Activated B cell treated with CpG ODN at 0.5 μM for 24 hours (primary cell): Measurements from ENCODE around the gene MYL10. TPM values are rescaled to one million over a fixed set of nuclear protein-coding genes. Genes with fewer than 3 reads are reported as not detected.

Source experiments
- ATAC-seq: fragments of 200-7000 bp; cut with Tn5 transposase; one replicate; pipeline ENCODE4 v1.10.0; 2021; ENCODE audit warnings: low read depth, mild to moderate bottlenecking, moderate library complexity
- CTCF ChIA-PET: fragments of 350-600 bp; sonication (Branson Sonifier 250); formaldehyde crosslinking; loops from one replicate; lab custom pipeline; 2021; ENCODE audit warnings: antibody characterized with exemption; lab: Charles Lee
- POLR2A ChIA-PET: fragments of 350-600 bp; sonication (Branson Sonifier 250); formaldehyde crosslinking; loops from one replicate; lab custom pipeline; 2021; ENCODE audit warnings: antibody characterized with exemption; lab: Charles Lee
- DNase-seq: peaks from one replicate; pipeline ENCODE4 v3.0.0; 2022
- H3K27ac Mint-ChIP-seq: one replicate; pipeline ENCODE4 v1.8.0; 2020; ENCODE audit warnings: mixed read lengths
- H3K27me3 Mint-ChIP-seq: one replicate; pipeline ENCODE4 v1.8.0; 2021; ENCODE audit warnings: mixed read lengths
- H3K36me3 Mint-ChIP-seq: one replicate; pipeline ENCODE4 v1.8.0; 2021; ENCODE audit warnings: low read depth, mixed read lengths
- H3K4me1 Mint-ChIP-seq: one replicate; pipeline ENCODE4 v1.8.0; 2021; ENCODE audit warnings: mixed read lengths
- H3K4me3 Mint-ChIP-seq: one replicate; pipeline ENCODE4 v1.8.0; 2020; ENCODE audit warnings: mild to moderate bottlenecking, mixed read lengths
- H3K9me3 Mint-ChIP-seq: one replicate; pipeline ENCODE4 v1.8.0; 2020; ENCODE audit warnings: mixed read lengths
- intact Hi-C: fragments of 100-400 bp; cut with micrococcal nuclease; formaldehyde crosslinking; loops from one replicate; pipeline ENCODE4 v1.15.1; 2024
- total RNA-seq: library from RNA; stranded (reverse); gene quantifications from 2 replicates; pipeline ENCODE4 v1.2.3, GENCODE V29; 2022
- TF ChIP-seq, protein P1 (sequence below): fragments of 200-600 bp; IDR thresholded peaks from one replicate; pipeline ENCODE4 v1.8.0; 2022; ENCODE audit warnings: antibody characterized with exemption, mild to moderate bottlenecking

The MYL10 gene
- total RNA-seq, 1 donor from 2014 or later: not detected

DNA sequence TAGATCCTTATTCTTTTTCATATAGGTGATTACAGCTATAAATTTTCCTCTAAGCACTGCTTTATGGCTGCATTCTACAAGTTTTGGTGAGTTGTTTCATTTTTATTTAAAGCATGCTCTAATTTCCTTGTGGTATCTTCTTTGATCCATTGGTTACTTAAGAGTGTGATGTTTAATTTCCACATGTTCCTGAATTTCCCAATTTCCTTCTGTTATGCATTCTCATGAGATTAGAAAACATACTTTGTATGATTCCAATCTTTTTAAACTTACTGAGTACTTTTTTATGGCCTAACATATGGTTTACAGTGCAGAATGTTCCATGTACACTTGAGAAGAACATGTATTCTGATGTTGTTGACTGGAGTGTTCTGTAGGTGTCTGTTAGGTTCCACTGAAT lies 53.4 kb downstream of the MYL10 start:
- no peaks in the 10 kb centered on the region for H3K36me3 Mint-ChIP-seq
- H3K4me1 Mint-ChIP-seq: peaks cover 9% of the 10 kb centered on the region
- H3K9me3 Mint-ChIP-seq: peaks cover 12% of the 10 kb centered on the region
- H3K4me3 Mint-ChIP-seq: no peak overlapping the region
- ChIA-PET POLR2A (no interaction called here), CTCF (no interaction called here)
- H3K27me3 Mint-ChIP-seq: peaks cover 7% of the 10 kb centered on the region
- DNase-seq (no peak), ATAC-seq (no peak)
- TF ChIP-seq, protein P1, sequence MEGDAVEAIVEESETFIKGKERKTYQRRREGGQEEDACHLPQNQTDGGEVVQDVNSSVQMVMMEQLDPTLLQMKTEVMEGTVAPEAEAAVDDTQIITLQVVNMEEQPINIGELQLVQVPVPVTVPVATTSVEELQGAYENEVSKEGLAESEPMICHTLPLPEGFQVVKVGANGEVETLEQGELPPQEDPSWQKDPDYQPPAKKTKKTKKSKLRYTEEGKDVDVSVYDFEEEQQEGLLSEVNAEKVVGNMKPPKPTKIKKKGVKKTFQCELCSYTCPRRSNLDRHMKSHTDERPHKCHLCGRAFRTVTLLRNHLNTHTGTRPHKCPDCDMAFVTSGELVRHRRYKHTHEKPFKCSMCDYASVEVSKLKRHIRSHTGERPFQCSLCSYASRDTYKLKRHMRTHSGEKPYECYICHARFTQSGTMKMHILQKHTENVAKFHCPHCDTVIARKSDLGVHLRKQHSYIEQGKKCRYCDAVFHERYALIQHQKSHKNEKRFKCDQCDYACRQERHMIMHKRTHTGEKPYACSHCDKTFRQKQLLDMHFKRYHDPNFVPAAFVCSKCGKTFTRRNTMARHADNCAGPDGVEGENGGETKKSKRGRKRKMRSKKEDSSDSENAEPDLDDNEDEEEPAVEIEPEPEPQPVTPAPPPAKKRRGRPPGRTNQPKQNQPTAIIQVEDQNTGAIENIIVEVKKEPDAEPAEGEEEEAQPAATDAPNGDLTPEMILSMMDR: no peak
- H3K27ac Mint-ChIP-seq: no peak overlapping the region
- intact Hi-C loops: no loop called here

DNA sequence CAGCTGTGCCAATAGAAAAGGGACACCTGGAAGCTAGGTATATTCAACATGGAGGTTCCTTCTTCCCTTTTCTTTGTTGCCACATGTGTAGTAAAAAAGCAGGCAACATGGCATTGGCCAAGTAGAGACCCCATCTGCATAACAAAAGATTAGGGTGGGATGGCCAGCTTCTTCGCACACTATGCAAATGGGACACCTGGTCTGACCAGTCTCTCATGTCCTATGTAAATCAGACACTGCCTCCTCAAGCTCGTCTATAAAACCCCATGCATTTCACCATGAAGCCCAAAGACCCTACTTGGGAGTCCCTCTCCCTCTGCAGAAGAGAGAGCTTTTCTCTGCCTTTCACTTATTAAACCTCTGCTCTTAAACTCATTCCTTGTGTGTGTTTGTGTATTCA lies 53.9 kb downstream of the MYL10 start:
- peaks cover 14% of the 10 kb centered on the region for H3K9me3 Mint-ChIP-seq
- POLR2A ChIA-PET: no interaction called here
- H3K27ac Mint-ChIP-seq: no peak overlapping the region

DNA sequence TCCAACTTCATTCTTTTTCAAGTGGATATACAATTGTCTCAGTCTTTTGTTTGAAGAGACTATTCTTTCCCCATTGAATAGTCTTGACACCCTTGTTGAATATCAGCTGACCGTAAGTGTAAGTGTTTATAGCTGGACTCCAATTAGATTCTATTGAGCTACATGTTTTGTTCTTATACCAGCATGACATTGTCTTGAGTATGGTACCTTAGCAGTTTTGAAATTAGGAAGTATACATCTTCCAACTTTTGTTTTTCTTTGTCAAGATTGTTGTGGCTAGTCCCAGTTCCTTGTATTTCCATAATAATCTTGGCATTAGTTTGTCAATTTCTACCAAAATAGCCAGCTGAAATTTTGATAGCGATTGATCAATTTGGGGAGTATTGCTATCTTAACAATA lies 56.9 kb downstream of the MYL10 start:
- Mint-ChIP-seq H3K9me3 (peaks cover 16% of the 10 kb centered on the region), H3K27me3 (peaks cover 11% of the 10 kb centered on the region), H3K36me3 (no peaks in the 10 kb centered on the region), H3K4me1 (peaks cover 9% of the 10 kb centered on the region), H3K27ac (no peak overlapping the region), H3K4me3 (no peak overlapping the region)
- TF ChIP-seq, protein P1: no peak
- ATAC-seq: no peak
- no peak for DNase-seq
- POLR2A ChIA-PET: no interaction called here
- CTCF ChIA-PET: no interaction called here
- intact Hi-C loops: no loop called here

More for the DNA sequence above, 53.9 kb downstream of the MYL10 start:
- peaks cover 9% of the 10 kb centered on the region for H3K4me1 Mint-ChIP-seq
- intact Hi-C loops: no loop called here
- ATAC-seq (no peak), DNase-seq (no peak)
- H3K27me3 Mint-ChIP-seq: peaks cover 4% of the 10 kb centered on the region
- H3K36me3 Mint-ChIP-seq: no peaks in the 10 kb centered on the region
- no peak overlapping the region for H3K4me3 Mint-ChIP-seq
- CTCF ChIA-PET: no interaction called here
- TF ChIP-seq, protein P1: no peak

DNA sequence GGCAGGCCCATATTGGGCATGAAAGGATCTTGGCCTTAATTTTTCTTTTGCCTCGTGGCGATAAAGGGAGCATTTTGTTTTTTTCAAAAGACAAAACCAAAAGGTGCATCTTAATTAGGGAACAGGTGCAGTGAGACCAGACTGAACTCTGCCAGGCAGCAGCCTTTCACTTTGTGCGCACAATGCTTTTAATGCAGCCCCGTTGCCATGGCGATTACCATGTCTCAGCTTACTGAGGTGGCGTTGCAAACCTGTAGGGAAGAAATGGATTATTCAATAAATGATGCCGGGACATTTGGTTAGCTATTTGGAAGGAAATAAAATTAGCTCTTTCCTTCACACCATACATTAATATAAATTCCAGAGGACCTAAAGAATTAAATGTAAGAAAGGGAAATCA lies 61.9 kb downstream of the MYL10 start:
- peaks cover 7% of the 10 kb centered on the region for H3K9me3 Mint-ChIP-seq
- intact Hi-C loops: no loop called here
- ATAC-seq: no peak
- no peak overlapping the region for H3K4me3 Mint-ChIP-seq
- peaks cover 14% of the 10 kb centered on the region for H3K27me3 Mint-ChIP-seq
- CTCF ChIA-PET: no interaction called here
- no peaks in the 10 kb centered on the region for H3K4me1 Mint-ChIP-seq
- H3K27ac Mint-ChIP-seq: no peak overlapping the region
- no peaks in the 10 kb centered on the region for H3K36me3 Mint-ChIP-seq
- DNase-seq: no peak
- TF ChIP-seq, protein P1: no peak
- POLR2A ChIA-PET: no interaction called here

DNA sequence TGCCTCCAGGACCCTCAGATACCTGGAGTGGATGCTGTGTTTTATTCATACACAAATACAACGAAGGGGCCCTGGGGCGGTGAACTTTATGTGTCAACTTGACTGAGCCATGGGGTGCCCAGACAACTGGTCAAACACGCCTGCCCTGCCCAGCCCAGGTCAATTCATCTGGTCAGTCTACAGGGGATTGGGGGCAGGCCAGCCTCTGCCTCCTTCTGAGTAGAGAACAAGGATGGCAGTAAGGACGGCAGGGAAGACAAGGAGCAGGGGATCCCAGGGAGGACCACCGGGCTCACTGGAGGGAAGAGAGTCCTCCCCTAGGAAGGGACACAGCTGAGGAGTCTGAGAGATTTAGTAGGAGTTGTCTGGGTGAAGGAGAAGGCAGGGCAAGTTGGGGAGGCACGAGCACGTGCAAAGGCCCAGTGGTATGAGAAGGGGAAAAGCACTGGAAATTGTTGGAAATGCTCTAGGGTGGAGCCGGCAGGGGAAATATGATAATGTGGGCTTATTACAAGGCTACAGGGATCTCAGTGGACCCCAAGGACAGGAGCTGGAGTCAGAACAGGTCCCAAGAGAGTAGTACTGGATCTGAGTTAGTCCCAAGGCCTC lies 63.4 kb downstream of the MYL10 start:
- H3K9me3 Mint-ChIP-seq: peaks cover 4% of the 10 kb centered on the region
- ChIA-PET POLR2A (no interaction called here), CTCF (no interaction called here)
- TF ChIP-seq, protein P1: no peak
- H3K4me3 Mint-ChIP-seq: no peak overlapping the region
- H3K36me3 Mint-ChIP-seq: no peaks in the 10 kb centered on the region
- H3K27ac Mint-ChIP-seq: no peak overlapping the region
- no peaks in the 10 kb centered on the region for H3K4me1 Mint-ChIP-seq
- peaks cover 12% of the 10 kb centered on the region for H3K27me3 Mint-ChIP-seq
- intact Hi-C loops: no loop called here
- DNase-seq (peak; percentile 5), ATAC-seq (no peak)
